VCaP (cell line): ENCODE results near the gene CNPY1.

Source experiments
- H3K27ac ChIP-seq: fragments of 450-650 bp; 2 replicates; pipeline ENCODE4 v1.5.1; 2017
- CTCF ChIP-seq: fragments of 450-650 bp; conservative IDR thresholded peaks from 2 replicates; pipeline ENCODE4 v1.5.1; 2017; ENCODE audit warnings: mild to moderate bottlenecking, moderate library complexity

Gene CNPY1

DNA sequence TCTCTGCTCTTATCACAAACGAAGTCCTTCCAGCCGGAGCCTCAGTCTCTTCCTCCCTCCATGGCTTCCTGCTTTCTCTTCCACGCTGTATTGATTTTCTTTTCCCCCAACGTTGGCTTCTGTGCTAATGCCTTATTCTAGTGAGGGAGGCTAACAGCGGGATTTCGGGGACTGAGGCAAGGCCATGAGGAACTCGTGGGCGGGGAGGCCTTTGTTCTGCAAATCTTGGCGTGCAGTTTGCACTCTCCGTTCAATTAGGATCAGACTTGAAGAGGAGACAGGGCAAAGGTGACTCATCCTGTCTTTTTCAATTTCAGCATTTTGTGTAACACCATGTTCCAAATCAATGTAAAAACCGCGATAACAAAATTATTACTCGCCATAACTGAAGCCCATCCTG lies 63.1 kb downstream of the CNPY1 start:
- TF ChIP-seq CTCF, result no peak
- no peak overlapping the region for H3K27ac ChIP-seq

GRCh38 chr7:155482511-155483183 lies 63.7 kb downstream of the CNPY1 start:
- no peak for TF ChIP-seq CTCF
- no peak overlapping the region for H3K27ac ChIP-seq

DNA sequence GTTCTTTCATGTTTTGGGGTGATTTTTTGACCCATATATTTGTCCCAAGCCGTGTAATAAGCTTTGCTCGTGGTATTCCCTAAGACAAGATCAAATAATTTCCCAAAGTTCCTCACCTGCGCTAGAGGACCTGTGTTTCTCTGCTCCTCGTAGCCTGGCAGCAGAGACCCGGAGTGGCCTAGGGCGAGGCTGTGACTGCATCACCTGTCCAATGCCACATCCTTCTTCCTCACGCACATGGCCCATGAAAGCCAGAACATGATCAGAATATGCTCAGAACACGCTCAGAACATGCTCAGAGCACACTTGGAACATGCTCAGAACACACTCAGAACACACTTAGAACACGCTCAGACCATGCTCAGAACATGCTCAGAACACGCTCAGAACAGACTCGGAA lies 64.6 kb downstream of the CNPY1 start:
- H3K27ac ChIP-seq, result no peak overlapping the region
- no peak for TF ChIP-seq CTCF

- no peak overlapping the region for H3K27ac ChIP-seq
- TF ChIP-seq CTCF, result no peak
These were observed 68.9 kb downstream of the CNPY1 start for GRCh38 chr7:155477476-155477875.

DNA sequence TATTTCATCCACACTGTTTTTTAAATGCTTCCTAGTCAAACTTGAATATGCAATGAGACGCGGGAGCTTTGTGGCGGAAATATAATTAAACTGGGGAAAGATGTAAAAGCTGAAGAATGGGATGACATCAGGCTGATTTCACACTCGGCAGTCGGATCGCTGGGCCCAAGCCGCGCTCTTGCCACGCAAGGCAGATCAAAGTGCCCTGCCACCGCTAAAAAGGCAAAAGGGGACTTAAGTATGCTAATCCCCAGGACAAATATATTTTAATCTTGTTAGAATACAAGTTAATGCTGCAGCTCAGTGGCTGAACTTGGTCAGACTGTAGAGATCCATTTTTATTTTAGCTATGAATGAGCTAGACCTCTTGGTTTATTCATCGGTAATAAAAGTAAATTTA lies 74.6 kb downstream of the CNPY1 start:
- H3K27ac ChIP-seq, result no peak overlapping the region
- no peak for TF ChIP-seq CTCF

DNA sequence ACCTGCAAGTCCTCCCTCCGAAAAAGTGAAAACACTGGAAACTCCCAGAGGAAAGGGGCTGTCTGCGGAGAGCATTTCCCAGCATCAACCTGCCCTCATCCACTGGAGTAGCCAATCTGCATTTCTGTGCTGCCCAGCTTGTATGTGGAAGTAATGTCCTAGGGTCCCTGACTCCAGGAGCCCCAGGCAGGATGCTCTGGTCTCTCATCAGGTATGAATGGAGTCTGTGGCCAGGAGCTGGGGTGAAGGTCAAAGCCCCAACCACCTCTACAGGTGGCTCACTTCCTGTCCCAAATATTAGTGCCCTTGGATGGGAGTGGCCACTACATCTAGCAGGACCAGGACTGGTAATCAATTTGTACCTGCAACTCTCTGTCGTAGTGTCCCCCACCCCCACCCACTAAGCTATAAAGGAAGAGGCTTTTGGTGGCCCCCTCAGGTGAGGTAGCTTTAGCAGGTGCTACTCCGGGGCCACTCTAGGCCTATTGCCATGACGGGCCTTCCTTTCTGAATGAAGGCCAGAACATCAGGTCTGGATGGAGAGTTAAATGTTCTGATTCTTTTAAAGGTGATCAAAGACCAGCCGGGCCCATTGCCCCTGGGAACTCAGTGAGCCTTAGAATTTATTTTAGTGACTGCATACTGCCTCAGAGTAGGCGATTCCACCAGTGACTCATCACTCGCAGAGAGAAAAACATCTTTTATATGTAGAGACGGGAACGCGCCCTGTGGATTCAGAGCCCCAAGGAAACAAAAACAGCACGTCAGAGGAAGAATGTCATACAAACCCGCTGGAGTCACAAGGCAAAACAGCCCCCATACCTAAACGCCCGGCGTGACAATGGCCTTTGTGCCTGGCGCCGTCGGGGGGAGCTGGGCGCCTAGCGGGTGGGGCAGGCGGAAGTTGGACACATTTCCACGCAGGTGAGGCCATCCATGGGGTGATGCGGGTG lies 75.4 kb downstream of the CNPY1 start:
- no peak for TF ChIP-seq CTCF
- H3K27ac ChIP-seq, result no peak overlapping the region

DNA sequence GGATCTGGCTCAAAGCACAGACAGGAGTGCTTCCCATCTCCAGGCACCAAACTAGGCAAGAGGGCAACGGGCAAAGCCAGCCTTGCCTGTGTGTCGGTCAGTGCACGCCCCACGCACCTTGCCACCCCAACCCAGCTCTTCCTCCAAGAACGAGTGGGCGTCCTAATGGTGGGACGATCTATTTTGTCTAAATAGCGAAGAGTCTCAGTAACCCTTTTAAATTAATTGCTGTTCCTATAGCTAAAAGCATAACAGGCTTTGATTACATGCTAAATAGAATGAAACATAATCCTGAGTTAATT lies 76.2 kb downstream of the CNPY1 start:
- H3K27ac ChIP-seq, result no peak overlapping the region
- TF ChIP-seq CTCF, result no peak
